Choroid plexus epithelial cell (primary cell): ENCODE data around the gene MGAT3.

ENCODE experiments used
- DNase-seq: peaks from one replicate; pipeline ENCODE4 v3.0.0-alpha.2; 2010; ENCODE audit warnings: low read depth
- H3K4me3 ChIP-seq: 2 replicates; pipeline ENCODE4 v1.5.1; 2011; ENCODE audit warnings: low read depth, mild to moderate bottlenecking, control low read depth, low read length, moderate library complexity
- TF ChIP-seq, protein P1 (sequence below): conservative IDR thresholded peaks from 2 replicates; pipeline ENCODE4 v1.5.1; 2011; ENCODE audit warnings: low read depth, mild to moderate bottlenecking, control low read depth, inconsistent platforms, low read length, moderate library complexity

The MGAT3 gene

DNA sequence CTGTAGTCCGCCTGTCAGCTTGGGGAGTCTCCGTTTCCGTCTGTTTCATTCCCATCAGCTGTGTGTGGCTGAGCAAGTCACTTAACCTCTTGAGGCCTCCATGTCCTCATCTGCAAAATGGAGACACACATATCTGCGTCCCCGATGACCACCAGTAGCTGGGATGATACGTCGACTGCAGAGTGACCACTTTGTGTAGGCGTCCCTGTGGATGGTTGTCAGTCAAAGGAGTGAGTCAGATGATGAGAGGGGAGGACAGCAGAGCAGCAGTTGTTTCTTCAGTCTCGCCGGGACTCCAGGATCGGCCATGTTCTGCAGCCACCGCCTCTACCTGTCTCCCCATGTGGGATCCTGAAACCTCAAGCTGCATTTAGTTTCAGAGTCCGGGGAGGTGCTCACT lies 19.9 kb downstream of the MGAT3 start:
- no peak overlapping the region for H3K4me3 ChIP-seq
- TF ChIP-seq, protein P1, sequence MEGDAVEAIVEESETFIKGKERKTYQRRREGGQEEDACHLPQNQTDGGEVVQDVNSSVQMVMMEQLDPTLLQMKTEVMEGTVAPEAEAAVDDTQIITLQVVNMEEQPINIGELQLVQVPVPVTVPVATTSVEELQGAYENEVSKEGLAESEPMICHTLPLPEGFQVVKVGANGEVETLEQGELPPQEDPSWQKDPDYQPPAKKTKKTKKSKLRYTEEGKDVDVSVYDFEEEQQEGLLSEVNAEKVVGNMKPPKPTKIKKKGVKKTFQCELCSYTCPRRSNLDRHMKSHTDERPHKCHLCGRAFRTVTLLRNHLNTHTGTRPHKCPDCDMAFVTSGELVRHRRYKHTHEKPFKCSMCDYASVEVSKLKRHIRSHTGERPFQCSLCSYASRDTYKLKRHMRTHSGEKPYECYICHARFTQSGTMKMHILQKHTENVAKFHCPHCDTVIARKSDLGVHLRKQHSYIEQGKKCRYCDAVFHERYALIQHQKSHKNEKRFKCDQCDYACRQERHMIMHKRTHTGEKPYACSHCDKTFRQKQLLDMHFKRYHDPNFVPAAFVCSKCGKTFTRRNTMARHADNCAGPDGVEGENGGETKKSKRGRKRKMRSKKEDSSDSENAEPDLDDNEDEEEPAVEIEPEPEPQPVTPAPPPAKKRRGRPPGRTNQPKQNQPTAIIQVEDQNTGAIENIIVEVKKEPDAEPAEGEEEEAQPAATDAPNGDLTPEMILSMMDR: no peak

DNA sequence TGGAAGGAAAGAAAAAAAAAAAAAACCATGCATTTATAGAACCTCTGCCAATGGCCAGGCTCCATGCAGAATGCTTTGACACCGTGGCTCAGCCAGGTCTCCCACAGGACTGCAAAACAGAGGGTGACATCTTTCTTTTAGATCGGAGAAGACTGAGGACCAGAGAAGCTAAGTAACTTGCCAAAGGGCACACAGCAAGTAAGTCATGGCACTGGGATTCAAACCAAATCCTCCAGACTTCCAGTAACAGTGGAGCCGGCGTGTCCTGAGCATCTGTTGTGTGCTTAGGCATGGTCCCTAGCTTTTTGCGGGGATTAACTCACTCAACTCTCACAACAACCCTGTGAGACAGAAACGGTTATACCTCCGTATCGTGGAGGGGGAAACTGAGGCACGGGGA lies 20.7 kb downstream of the MGAT3 start:
- DNase-seq: no peak
- TF ChIP-seq, protein P1: no peak

More for the DNA sequence above, 19.9 kb downstream of the MGAT3 start:
- DNase-seq: no peak

DNA sequence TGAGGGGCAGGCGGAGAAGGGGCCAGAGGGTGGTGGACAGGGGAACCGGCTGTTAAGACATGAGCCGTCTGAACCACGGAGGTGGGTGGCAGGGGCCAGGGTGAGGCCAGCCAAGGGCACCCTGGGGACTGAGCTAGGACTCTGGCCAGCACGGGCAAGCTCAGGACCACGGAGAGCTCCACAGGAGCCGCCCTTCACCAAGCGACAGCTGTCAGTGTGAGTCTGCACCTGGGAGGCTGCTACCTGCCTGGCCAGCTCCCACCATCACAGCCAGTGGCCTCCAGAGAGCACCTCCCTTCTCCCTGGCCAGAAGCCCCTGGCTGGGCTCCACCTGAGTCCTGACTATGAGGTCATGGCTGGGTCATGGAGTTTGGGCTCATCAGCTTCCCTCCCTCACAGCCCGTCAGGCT lies 21.6 kb downstream of the MGAT3 start:
- DNase-seq: no peak
- TF ChIP-seq, protein P1: no peak
- no peak overlapping the region for H3K4me3 ChIP-seq

More for the DNA sequence above, 20.7 kb downstream of the MGAT3 start:
- no peak overlapping the region for H3K4me3 ChIP-seq

DNA sequence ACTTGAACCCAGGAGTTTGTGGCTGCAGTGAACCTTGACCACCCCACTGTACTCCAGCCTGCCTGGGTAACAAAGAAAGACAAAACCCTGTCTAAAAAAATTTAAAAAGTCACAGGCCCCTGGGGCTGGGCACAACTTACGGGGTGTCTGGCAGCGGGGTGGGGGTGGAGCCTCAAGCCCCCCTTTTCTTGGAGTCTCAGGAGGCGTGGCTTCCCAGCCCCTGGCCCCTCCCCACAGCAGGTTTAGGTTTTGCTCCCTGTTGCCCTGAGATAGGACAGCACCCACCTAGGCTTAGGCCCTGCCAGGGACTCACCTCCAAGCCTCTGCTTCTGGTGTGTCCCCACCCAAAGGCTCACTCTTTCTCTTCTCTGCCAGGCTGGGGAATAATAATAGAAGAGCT lies 22.4 kb downstream of the MGAT3 start:
- no peak overlapping the region for H3K4me3 ChIP-seq
- TF ChIP-seq, protein P1: no peak
- DNase-seq: no peak

DNA sequence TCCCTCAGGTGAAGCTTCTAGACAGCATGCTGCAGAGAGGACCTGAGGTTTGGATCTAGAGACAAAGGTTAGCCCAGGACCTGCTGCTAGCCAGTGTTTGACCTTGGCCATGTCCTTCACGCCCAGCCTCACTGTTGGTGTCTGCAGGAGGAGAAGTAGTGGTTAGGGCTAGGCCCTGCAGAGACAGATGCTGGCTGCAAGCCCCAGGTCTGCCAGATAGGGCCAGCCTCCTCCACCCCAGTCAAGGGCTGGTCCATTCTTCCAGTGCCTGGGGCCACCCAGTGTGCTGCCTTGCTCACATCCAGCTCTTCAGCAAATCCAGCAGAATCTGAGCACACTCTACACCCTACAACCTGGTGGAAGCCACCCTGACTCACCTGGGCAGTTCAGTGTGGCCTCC lies 23.7 kb downstream of the MGAT3 start:
- DNase-seq: no peak
- TF ChIP-seq, protein P1: no peak
- H3K4me3 ChIP-seq: no peak overlapping the region

DNA sequence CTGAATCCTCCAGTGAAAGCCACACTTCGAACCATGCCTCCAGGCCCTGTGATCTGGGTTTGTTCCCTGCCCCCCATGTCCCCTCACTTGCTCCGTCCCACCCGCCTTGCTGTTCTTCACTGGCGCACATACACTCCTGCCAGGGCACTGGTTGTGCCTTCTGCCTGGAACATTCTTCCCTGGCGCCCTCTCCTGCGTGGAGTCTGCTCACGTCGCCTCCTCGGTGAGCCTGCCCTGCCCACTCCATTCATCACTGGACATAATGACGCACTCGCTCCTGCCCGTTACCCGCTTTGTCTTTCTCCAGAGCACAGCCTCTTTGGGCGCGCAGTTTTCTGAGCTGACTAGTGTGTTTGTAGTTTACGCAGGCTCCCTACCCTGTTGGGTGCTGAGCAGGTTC lies 24.2 kb downstream of the MGAT3 start:
- TF ChIP-seq, protein P1: no peak
- H3K4me3 ChIP-seq: no peak overlapping the region
- DNase-seq: no peak

DNA sequence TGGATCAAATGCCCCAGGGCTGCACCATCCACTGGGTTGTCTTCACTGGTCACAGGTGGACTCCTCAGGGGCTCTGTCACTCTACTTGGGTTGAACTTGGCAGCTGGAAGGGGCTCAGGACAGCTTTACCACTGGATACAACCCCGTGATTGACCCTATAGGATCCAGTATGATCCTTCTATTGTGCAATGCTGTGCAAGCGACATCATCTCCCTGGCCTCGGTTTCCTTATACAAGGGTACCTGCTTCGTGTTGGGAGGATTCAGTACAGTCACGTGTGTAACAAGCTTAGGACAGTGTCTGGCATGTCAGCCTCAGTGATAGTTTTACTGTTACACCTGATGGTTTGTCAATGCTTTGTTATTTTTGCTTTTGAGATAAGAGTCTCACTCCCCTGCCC lies 24.8 kb downstream of the MGAT3 start:
- TF ChIP-seq, protein P1: no peak
- DNase-seq: no peak
- H3K4me3 ChIP-seq: no peak overlapping the region
